Measurements from ENCODE around the gene AXIN2.
"Not testable (repeated sequence)": the region's sequence is repeated elsewhere in the genome, so short reads cannot be mapped to it uniquely, and the experiment has no call there.

AXIN2 gene

DNA sequence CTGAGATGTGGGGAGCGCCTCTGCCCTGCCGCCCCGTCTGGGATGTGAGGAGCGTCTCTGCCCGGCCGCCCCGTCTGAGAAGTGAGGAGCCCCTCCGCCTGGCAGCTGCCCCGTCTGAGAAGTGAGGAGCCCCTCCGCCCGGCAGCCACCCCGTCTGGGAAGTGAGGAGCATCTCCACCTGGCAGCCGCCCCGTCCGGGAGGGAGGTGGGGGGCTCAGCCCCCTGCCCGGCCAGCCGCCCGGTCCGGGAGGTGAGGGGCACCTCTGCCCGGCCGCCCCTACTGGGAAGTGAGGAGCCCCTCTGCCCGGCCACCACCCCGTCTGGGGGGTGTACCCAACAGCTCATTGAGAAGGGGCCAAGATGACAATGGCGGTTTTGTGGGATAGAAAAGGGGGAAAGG is 77.0 kb downstream of the AXIN2 start:
- DNase-seq (ENCODE audit: low spot score), result not testable (repeated sequence)

DNA sequence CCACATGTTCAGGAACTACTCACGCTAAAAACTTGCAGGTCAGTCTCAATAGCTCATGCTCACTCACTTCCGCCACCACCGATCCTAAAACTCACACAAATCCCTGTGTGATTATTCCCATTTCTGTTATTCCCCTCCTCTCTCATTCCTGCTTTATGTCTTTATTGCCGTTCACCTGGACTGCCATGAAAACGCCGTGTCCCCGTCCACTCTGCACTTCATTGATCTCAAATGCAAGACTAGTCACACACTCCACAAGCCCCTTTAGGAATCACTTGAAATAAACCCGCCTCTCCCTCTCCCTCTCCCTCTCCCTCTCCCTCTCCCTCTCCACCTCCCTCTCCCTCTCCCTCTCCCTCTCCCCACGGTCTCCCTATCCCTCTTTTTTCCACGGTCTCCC is 78.0 kb downstream of the AXIN2 start:
- DNase-seq (ENCODE audit: low spot score), result no peak

DNA sequence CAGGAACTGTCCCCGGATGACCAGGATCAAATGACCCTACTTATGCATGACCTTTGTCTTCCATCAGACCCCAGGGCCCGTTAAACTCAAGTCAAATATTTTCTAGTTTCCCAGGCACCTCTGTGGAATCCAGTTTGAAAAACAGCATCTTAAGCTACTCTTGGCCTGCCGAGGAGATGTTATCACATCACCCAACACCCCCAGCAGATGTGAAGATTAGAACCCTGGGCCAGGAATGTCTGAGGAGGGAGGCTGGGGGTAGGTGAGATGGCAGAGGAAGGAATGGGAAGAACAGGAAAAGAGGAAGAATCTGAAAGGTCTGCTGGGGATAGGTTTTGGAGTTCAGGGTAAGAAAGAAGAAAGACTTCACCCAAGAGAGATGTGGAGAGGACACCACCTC is 79.2 kb downstream of the AXIN2 start:
- DNase-seq (ENCODE audit: low spot score), result no peak

DNA sequence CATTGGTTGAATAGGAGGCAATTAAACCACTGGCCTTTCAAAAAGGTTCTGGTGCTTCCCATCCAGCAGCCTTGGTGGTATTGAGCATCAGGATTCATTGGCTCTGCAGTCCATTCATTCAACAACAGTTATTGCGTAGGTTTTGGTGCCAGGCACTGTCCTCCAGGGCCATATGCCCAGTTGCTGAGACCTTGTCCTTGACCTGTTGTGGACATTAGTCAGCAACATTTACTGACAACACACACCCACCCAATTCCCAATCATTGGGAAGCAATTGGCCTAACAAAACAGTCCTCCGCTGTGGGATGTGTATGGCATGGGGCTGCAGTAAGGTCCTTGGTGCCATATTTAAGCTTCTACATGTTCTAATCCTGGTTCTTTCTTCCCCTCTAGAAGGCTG is 82.2 kb downstream of the AXIN2 start:
- DNase-seq (ENCODE audit: low spot score), result no peak

Data from SK-N-DZ (cell line).